Tibial nerve (tissue), 4 donors: Measurements from ENCODE around the gene PTGES2. TPM values are rescaled to one million over a fixed set of nuclear protein-coding genes. Genes with fewer than 3 reads are reported as not detected.
"Not testable (repeated sequence)": the region's sequence is repeated elsewhere in the genome, so short reads cannot be mapped to it uniquely, and the experiment has no call there.

Experiments used
- DNase-seq, 2 donors: peaks; one replicate each; pipeline ENCODE4 v3.0.0-alpha.2; 2019; ENCODE audit warnings: low spot score in 2 of 2
- H3K27ac ChIP-seq, 4 donors: fragments of 200-600 bp; sonication (generic) in 3 of 4; one replicate each; pipeline ENCODE4 v1.5.1; 2017 to 2019; ENCODE audit warnings: mild to moderate bottlenecking in 1 of 4
- H3K27me3 ChIP-seq, 2 donors: fragments of 200-600 bp; sonication (generic) in 1 of 2; one replicate each; pipeline versions ENCODE4 v1.5.1 to v1.6.0; 2017 to 2019
- H3K36me3 ChIP-seq, 3 donors: fragments of 200-600 bp; sonication (generic); one replicate each; pipeline ENCODE4 v1.5.1; 2018 to 2019
- H3K4me1 ChIP-seq, 4 donors: fragments of 200-600 bp; sonication (generic) in 3 of 4; one replicate each; pipeline ENCODE4 v1.5.1; 2017 to 2019
- H3K4me3 ChIP-seq, 4 donors: fragments of 200-600 bp; sonication (generic) in 3 of 4; one replicate each; pipeline ENCODE4 v1.5.1; 2017 to 2019; ENCODE audit warnings: mild to moderate bottlenecking in 1 of 4, moderate library complexity in 1 of 4
- H3K9me3 ChIP-seq, 4 donors: fragments of 200-600 bp; sonication (generic) in 3 of 4; one replicate each; pipeline ENCODE4 v1.5.1; 2017 to 2019
- CTCF ChIP-seq, 5 experiments: fragments of 200-600 bp in 3 of 5; fragments of 450-650 bp in 2 of 5; sonication (generic) in 3 of 5; IDR thresholded peaks; one replicate each; pipeline ENCODE4 v1.5.1; 2016 to 2019; ENCODE audit warnings: antibody characterized with exemption in 5 of 5, mild to moderate bottlenecking in 3 of 5, moderate library complexity in 2 of 5
- EP300 ChIP-seq, 2 donors: sonication (generic); formaldehyde crosslinking; IDR thresholded peaks; one replicate each; pipeline ENCODE4 v1.6.1; 2017; ENCODE audit warnings: antibody characterized with exemption in 2 of 2, mild to moderate bottlenecking in 1 of 2
- POLR2A ChIP-seq, 2 donors: fragments of 450-650 bp; IDR thresholded peaks; one replicate each; pipeline ENCODE4 v1.6.1; 2017; ENCODE audit warnings: antibody characterized with exemption in 2 of 2, mild to moderate bottlenecking in 2 of 2, moderate library complexity in 2 of 2
- WGBS, 2 donors: methylation state at CpG; one replicate each; pipeline ENCODE4 v1.1.5; 2018; 5-methylcytosine and 5-hydroxymethylcytosine counted together
- total RNA-seq, 4 donors: library from RNA; depleted of rRNA; stranded (reverse); fragments of >200 nt; gene quantifications; one replicate each; pipeline ENCODE4 v1.1.0, GENCODE V29; 2016

Gene PTGES2
- total RNA-seq, 4 donors from 2014 or later: 68.9 to 180 (median 74.7) TPM

GRCh38 chr9:128136816-128137793, 9.6 kb upstream of the PTGES2 start:
- Histone ChIP-seq H3K4me1 (no peaks in the 10 kb centered on the region), H3K27ac (no peak overlapping the region), H3K9me3 (peaks cover 0 to 7% (median 0%) of the 10 kb centered on the region in 4 donors), H3K36me3 (no peaks in the 10 kb centered on the region), H3K4me3 (no peak overlapping the region), H3K27me3 (no peaks in the 10 kb centered on the region)
- DNase-seq: no peak
- whole genome bisulfite sequencing, 2 donors: 87 to 88% methylated on average over 17 to 18 of the region's 18 CpGs
- no peak for TF ChIP-seq POLR2A (IDR thresholded peaks at IDR 0.05)
- no peak for TF ChIP-seq EP300 (IDR thresholded peaks at IDR 0.05)
- no peak for TF ChIP-seq CTCF (IDR thresholded peaks at IDR 0.05)

GRCh38 chr9:128135561-128135960, 8.0 kb upstream of the PTGES2 start:
- WGBS, 2 donors: 72 to 78% methylated on average over 8 of the region's 8 CpGs
- not testable (repeated sequence) for H3K27me3 ChIP-seq, H3K27ac ChIP-seq, H3K9me3 ChIP-seq, H3K4me1 ChIP-seq, H3K36me3 ChIP-seq, DNase-seq, H3K4me3 ChIP-seq

DNA sequence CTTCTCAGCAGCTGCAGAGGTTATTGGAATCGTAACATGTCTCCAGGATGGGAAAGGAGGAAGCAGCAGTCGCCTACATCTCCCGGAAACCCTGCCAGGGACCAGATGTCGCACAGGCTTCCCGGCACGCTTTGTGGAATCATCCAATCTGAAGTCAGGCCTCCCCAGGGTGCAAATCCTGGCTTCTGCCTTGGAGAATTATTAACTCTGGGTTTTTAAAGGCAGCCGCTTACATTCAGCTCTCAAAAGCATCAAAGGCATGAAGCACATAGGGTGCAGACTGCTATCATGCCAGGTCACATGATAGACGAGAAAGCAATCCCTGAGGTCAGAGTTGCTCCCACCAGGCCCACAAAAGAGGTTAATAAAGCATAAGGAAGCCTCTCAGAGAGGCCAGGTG, 4.6 kb upstream of the PTGES2 start:
- not testable (repeated sequence) for H3K27ac ChIP-seq, H3K27me3 ChIP-seq, H3K36me3 ChIP-seq, DNase-seq, H3K4me3 ChIP-seq, H3K9me3 ChIP-seq
- H3K4me1 ChIP-seq: peaks cover 0 to 12% (median 8%) of the 10 kb centered on the region in 4 donors
- 18 to 20% methylated on average over 8 of the region's 8 CpGs for WGBS, 2 donors

DNA sequence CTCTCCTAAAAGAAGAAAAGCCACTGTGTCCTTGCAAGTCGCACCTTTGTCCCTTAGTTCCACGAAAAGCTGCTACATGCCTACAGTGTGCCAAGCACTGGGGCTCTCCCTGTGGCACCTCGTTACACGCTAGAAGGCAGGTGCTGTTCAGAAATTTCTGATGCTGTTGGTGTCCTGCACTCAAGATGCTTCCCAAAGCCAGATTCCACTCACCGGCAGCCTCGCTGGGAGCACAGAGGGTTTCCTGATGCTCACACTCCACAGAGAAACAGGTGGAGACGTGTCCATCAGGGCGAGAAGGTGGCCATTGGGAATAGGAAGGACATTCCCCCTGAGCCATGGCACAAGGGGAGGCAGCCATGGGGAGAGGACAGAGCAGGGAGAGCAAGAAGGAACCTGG, 3.8 kb upstream of the PTGES2 start:
- DNase-seq: not testable (repeated sequence)

GRCh38 chr9:128130651-128131050, 3.1 kb upstream of the PTGES2 start:
- H3K36me3 ChIP-seq, H3K4me3 ChIP-seq, H3K9me3 ChIP-seq, H3K27ac ChIP-seq, DNase-seq, H3K27me3 ChIP-seq: not testable (repeated sequence)
- peaks cover 0 to 25% (median 22%) of the 10 kb centered on the region in 4 donors for H3K4me1 ChIP-seq
- 65 to 69% methylated on average over 7 of the region's 7 CpGs for WGBS, 2 donors

More for the DNA sequence above, 3.8 kb upstream of the PTGES2 start:
- H3K27me3 ChIP-seq, H3K9me3 ChIP-seq, H3K4me3 ChIP-seq, H3K27ac ChIP-seq, H3K36me3 ChIP-seq: not testable (repeated sequence)
- H3K4me1 ChIP-seq: peaks cover 0 to 18% (median 15%) of the 10 kb centered on the region in 4 donors
- WGBS, 2 donors: 87 to 92% methylated on average over 8 of the region's 8 CpGs

DNA sequence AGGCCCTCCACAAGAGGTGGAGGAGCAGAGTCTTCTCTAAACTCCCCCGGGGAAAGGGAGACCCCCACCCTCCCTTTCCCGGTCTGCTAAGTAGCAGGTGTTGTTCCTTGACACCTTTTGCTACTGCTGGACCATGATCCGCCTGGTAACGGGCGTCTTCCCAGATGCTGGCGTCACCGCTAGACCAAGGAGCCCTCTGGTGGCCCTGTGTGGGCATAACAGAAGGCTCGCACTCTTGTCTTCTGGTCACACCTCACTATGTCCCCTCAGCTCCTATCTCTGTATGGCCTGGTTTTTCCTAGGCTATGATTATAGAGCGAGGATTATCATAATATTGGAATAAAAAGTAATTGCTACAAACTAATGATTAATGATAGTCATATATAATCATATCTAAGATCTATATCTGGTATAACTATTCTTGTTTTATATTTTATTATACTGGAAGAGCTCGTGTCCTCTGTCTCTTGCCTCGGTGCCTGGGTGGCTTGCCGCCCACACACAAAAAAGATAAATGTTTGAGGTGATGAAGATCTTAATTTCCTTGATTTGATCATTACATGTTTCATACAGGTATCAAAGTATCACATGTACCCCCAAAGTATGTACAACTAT, 2.6 kb upstream of the PTGES2 start:
- peak in 1 of 2 donors; percentile 55 for DNase-seq
- H3K36me3 ChIP-seq, H3K4me3 ChIP-seq, H3K27ac ChIP-seq, H3K9me3 ChIP-seq, H3K27me3 ChIP-seq: not testable (repeated sequence)
- peak in 3 of 5 experiments; percentile 30 to 48 (median 39) for TF ChIP-seq CTCF (IDR thresholded peaks at IDR 0.05)
- peaks cover 0 to 30% (median 25%) of the 10 kb centered on the region in 4 donors for H3K4me1 ChIP-seq
- WGBS, 2 donors: 25 to 36% methylated on average over 10 to 11 of the region's 12 CpGs
